Stimulated activated CD8-positive, alpha-beta memory T cell treated with anti-CD3 and anti-CD28 coated beads, Interleukin-7, amount 100 ng/mL, for 4 hours (primary cell): Measurements from ENCODE around the gene PPBP.
"Not testable (repeated sequence)": the region's sequence is repeated elsewhere in the genome, so short reads cannot be mapped to it uniquely, and the experiment has no call there.

Experiments
- DNase-seq, 2 donors: peaks; one replicate each; pipeline ENCODE4 v3.0.0-alpha.2; 2020; ENCODE audit warnings: low read depth in 2 of 2

Gene PPBP

GRCh38 chr4:73992050-73992449 lies 4.1 kb upstream of the PPBP start:
- DNase-seq, result no peak

GRCh38 chr4:73991742-73992000 lies 3.7 kb upstream of the PPBP start:
- DNase-seq, result no peak

- no peak for DNase-seq
Measured at GRCh38 chr4:73990988-73991741, 3.2 kb upstream of the PPBP start.

- DNase-seq, result no peak
Measured at GRCh38 chr4:73989928-73990327, 1.9 kb upstream of the PPBP start.

- DNase-seq, result no peak
Measured at GRCh38 chr4:73989031-73989430, 1.0 kb upstream of the PPBP start.

- no peak for DNase-seq
Measured at GRCh38 chr4:73985528-73985852, 2.5 kb downstream of the PPBP start.

- DNase-seq, result no peak
Measured at GRCh38 chr4:73984736-73985527, 3.1 kb downstream of the PPBP start.

GRCh38 chr4:73981175-73981574 lies 6.8 kb downstream of the PPBP start:
- not testable (repeated sequence) for DNase-seq

GRCh38 chr4:73979407-73979957 lies 8.5 kb downstream of the PPBP start:
- DNase-seq, result no peak

- no peak for DNase-seq
Measured at GRCh38 chr4:73978886-73979285, 9.1 kb downstream of the PPBP start.

GRCh38 chr4:73976716-73977115 lies 11.3 kb downstream of the PPBP start:
- DNase-seq, result no peak

GRCh38 chr4:73976217-73976616 lies 11.8 kb downstream of the PPBP start:
- DNase-seq, result no peak

GRCh38 chr4:73974352-73974751 lies 13.6 kb downstream of the PPBP start:
- no peak for DNase-seq

- no peak for DNase-seq
Measured at GRCh38 chr4:73970945-73971344, 17.0 kb downstream of the PPBP start.

GRCh38 chr4:73970011-73970410 lies 18.0 kb downstream of the PPBP start:
- DNase-seq, result no peak

- no peak for DNase-seq
Measured at GRCh38 chr4:73967866-73968265, 20.1 kb downstream of the PPBP start.

- DNase-seq, result no peak
Measured at GRCh38 chr4:73964862-73965611, 23.0 kb downstream of the PPBP start.

GRCh38 chr4:73962724-73963123 lies 25.3 kb downstream of the PPBP start:
- no peak for DNase-seq

GRCh38 chr4:73959041-73959440 lies 28.9 kb downstream of the PPBP start:
- DNase-seq, result not testable (repeated sequence)

- no peak for DNase-seq
Measured at GRCh38 chr4:73952352-73952751, 35.6 kb downstream of the PPBP start.

GRCh38 chr4:73950376-73950920 lies 37.5 kb downstream of the PPBP start:
- not testable (repeated sequence) for DNase-seq

- no peak for DNase-seq
Measured at GRCh38 chr4:73948990-73949706, 38.8 kb downstream of the PPBP start.
